GM11168 (cell line): ENCODE results near the gene PPP1R1C.

Experiments
- in situ Hi-C: fragments of 300-500 bp; cut with MboI; formaldehyde crosslinking; loops from one replicate; pipeline ENCODE4 v1.12.0; 2022; ENCODE audit warnings: low sequenced_read_pairs; ENCODE audit not compliant: unreplicated experiment

Gene PPP1R1C

DNA sequence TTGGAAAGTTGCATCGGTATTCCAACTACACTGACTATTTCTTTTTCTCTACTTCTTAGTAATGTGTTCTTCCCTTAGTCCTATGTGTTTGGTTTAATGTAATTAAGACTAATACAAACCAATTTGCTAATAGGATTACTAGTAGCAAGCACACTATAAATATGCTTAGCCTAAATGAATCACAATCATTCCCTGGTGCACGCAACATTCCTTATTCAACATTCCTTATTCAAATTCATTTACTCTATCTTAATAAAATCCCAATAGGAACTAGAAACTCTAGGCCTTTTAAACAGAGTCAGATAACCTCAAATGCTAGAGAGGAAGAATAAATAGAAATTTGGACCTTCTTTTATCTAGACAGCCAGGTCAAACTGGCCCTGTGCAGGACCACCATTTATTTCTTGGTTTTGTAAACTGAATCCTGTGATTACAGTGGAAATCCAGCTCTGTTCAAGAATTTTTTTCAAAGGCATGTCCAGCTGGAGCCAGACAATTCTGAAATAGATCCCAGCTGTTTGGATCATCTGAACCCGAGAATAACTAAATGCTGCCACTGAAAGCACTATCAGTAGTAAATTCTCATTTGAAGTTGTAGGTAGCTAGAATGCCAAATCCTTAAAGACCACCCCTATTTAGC, 103.1 kb downstream of the PPP1R1C start:
- in situ Hi-C loops = loop anchor here (25.0 kb wide), 1 partner anchor 326 kb away; no protein-coding TSS in a partner anchor

DNA sequence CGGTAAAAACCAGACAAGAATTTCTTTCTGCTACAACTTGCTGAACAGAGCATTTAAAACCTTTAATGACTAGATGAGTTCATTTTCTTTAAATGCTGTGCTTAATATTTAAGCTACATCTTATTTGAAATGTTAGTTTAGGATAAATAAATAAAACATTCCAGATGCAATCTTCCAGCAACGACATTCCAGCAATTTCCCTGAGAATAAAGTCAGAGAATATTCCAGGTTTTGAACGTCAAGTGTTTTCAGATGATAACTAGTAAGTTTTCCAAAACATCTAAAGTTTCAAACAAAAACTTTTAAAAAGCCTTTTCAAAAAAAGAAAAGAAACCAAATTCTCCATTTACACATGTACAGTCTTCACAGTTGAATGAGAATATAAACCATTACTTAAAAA, 104.8 kb downstream of the PPP1R1C start:
- in situ Hi-C loops = loop anchor here (25.0 kb wide), 1 partner anchor 328 kb away; no protein-coding TSS in a partner anchor

DNA sequence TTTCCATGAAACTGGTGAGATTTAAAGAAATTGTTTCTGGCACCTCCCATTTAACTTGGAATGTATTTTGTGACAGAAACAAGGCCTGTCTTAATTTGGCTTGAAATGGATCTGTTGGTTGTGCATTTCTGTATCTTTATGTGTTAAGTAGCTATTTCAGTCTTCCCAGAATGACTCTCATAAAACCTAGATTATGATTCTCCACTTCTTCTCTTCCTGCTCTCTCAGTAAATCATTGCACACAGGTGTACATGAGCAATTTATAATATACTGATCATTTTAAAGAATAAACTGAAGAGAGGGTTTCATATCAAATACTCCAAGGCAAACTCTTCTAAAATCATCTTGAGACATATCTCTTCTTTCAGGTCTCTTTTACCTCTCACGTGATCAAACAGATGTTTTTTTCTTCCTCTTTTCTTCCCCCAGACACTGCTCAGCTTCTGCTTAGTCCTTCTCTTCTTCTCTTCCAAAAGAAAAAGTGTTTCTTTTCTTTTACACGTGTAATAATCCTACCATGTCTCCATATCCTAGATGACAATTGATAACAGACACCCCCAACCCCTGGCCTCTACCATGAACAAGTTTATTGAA, 112.0 kb downstream of the PPP1R1C start:
- in situ Hi-C loops = loop anchor here (25.0 kb wide), 1 partner anchor 335 kb away; no protein-coding TSS in a partner anchor

DNA sequence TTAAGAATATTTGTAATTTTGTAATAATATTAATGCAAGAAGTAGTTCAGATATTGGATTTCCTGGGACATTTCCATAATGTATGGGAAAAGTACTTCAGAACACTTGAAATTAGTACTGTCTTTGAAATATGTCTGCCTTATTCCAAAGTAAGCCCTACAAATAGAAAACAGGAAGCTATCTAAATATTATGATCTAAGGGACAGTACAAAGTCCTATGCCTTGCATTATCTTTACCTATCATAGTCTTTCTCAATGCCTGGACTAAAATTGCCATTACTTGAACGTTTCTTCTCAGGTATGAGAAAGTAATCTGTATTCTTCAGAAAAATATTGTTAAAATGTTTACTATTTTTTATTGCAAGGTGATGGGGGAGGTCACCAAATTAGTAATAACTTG, 113.0 kb downstream of the PPP1R1C start:
- in situ Hi-C loops = loop anchor here (25.0 kb wide), 1 partner anchor 336 kb away; no protein-coding TSS in a partner anchor

DNA sequence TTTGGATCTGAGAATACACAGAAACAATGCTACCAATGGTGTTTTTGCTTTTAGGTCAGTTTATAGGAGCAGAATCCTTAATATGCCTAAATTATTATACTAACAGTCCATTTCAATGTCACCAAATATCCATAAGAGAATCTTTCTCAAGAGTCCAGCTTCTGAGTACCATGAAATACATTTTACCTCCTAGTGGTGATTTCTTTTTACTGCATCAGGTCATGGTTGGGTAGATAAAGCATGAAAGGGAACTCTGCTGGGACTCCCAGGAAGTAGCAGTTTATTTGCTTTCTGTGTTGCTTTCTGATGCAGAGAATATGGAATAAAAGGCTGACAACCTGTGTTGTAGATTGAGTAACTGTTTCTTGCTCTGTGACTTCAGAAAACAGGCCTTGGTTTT, 115.6 kb downstream of the PPP1R1C start:
- in situ Hi-C loops = no loop called here

DNA sequence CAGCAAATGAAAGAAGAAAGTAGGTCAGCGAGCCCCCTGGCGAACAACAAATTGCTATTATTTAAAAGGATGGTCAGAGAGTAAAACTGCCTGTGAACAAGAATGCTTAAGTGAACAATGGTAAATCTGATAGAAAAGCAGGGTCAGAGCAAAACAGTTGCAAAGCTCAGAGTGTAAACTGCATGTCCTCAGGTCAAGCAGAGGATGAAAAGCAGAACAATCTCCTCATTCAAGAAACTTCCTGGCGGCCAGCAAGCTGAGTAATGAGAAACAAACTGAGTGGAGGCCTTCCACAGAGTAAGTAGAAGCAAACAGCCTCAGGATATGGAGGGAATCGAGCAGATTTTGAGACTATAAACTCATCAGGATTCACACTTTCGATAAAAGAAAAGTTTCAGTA, 117.9 kb downstream of the PPP1R1C start:
- in situ Hi-C loops = no loop called here

DNA sequence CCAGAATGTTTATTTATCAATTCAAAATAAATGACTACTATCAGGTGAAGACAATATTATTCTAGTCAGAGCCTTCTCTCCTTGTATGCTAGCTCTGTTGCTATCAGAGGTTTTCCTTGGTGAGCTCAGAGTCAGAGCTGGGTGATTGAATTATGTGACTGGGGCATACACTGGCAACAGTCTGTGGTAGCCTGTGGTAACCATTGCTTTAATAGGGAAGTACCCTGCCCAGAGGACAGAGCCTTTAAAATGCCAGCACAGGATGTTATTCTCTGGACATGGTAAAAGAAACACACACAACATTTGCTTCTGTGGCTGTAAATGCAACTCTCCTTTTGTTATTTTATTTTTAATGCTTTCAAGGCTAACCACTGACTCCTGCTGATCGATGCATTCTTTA, 124.7 kb downstream of the PPP1R1C start:
- in situ Hi-C loops = no loop called here

DNA sequence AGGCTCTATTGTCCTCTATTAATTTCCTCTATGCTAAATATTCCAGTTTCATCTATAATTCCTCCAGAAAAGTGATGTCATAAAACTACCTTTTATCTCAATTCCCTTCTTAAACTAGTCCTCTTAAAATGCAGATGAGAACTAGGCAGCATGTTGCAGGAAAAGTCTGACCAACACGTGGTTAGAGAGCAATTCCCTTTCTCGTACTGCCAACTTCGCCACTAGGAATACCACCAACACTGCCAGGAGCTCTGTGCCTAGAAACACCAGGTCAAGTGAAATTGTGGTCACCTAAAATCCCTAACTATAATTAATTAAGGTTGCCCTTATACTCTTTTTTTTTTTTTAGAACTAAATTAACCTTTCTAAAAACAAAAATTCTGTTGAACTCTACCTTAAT, 127.7 kb downstream of the PPP1R1C start:
- in situ Hi-C loops = no loop called here

DNA sequence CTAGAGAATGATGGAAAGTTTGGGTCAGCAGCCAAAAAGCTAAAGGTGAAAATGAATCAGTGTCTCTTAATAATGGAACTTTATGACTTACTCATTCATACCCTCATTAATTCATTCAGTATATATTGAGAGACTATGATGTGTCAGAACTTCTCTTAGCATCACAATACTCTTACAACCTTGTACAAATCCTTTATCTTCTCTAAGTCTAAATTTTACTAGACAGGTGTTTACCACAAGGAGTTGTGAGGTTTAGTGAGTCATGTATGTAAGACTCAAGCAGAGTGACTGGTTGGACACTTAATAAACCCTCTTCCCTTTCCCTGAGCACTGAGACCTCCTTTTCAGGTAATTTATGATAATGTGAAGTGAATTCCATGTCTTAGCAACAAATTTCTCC, 129.6 kb downstream of the PPP1R1C start:
- in situ Hi-C loops = no loop called here

DNA sequence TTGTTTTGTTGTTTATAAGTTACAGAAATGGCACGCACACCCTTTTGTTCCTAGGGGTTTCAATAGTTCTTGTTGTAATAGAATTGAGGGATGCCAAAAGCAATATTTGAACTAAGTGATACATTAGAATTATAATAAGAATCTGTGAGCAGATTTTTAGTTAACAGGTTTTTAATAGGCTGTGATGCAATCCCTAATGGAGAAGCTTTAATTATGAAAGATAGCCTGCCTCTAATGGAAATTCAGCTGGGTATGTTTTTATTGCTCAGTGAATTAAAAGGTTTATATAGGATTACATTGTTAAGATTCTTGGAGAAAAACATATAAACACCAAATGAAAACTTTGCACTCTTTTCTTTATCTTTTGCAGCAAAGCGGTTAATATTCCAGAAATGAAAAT, 131.1 kb downstream of the PPP1R1C start:
- in situ Hi-C loops = no loop called here

DNA sequence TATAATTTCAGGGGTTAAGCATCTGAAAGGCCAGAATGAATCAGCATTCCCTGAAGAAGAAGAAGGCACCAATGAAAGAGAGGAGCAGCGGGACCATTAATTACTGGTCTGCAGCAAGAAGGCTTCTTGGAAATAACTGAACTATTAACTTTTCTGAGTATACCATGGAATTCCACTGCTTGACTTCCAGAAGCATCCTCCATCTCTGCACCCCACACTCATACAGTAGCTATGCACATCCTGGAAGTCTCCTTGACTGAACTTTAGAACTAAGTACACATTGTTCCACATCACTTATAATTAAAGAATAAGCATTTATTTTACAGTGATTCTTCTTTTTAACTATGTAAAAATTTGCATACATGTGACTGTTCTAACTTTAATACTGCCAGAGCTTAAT, 131.5 kb downstream of the PPP1R1C start:
- in situ Hi-C loops = no loop called here

DNA sequence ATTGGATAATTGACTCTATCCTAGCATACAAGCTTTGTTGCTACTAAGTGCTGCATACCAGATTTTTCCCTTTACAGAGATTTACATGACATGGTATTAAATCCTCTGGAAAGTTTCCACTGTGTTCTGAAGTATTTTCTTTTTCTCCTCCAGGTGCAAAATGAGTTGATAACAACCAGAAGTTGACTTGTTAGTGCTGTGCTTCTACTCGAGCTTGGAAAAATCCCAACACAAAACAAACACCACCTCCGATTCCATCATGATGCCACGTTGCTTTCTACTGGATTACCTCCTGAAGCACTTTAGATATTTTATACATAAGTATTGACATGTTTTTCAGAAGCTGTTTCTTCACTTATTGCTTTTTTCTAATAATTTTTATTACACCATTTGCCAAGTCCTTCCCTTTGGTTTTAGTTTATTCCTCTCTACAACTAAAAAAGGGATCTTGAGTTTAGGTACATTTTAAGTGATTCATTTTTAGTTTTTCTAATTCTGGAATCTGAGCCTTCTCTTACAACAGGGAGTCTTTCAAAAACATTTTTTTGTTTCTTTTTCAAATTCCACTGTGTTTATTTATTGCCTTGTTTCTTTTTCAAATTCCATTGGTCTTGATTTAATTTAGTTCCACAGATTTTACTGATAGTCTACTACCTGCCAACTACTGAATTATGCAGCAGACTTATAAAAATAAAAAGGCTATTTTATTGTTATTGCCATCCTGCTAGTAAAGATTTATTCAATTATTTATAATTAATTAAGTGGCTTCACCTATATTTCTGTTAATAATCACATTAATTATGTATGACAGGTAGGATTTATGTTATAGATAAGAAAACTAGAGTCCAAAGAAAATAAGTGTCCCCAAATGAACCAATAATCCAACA, 143.4 kb downstream of the PPP1R1C start:
- in situ Hi-C loops = no loop called here

DNA sequence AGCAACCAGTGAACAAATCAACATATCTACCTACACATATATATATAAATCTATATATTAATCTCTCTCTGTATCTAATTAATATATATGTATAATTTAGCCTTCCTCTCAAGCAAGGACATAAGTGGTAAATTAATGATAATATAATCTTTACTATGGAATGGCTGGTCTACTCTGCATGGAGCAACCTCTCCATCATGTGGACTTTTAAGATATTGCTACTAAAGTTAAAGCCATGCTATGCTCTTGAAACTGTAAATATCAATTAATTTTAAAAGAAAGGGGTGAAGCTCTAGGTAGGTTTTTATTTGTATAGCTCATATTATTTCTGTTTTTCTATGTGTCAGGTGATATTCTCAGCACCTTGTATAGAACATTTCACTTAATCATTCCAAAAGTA, 147.0 kb downstream of the PPP1R1C start:
- in situ Hi-C loops = no loop called here

DNA sequence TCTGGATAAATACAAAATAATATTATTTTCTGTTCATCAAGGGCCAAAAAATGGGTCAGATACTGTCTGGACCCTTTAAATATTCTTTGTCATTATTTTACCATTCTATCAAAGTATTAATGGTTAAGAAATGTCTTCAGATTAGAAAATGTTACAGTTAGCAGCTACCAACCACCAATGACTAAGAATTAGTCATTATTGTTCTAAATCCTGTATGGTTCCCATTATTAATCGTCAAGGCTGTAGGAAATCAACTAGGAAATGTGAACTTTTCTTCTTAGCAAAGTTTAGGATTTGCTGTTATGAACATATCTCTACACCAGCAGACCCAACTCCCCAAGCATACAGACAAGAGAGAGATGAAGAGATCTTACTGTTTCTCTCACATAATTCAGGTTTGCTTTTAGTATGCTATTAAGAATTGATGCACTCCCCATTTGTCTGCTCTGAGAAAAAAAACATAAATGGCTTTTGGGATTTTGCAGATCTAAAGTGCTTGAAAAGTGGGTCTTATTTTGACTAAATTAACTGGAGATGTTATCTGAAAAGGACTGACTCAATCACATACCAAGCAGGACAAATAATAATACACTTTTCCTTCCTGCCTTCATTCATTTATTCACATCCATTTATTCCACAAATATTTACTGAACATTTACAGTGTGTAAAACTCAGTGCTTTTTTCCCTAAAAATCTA, 147.7 kb downstream of the PPP1R1C start:
- in situ Hi-C loops = no loop called here

DNA sequence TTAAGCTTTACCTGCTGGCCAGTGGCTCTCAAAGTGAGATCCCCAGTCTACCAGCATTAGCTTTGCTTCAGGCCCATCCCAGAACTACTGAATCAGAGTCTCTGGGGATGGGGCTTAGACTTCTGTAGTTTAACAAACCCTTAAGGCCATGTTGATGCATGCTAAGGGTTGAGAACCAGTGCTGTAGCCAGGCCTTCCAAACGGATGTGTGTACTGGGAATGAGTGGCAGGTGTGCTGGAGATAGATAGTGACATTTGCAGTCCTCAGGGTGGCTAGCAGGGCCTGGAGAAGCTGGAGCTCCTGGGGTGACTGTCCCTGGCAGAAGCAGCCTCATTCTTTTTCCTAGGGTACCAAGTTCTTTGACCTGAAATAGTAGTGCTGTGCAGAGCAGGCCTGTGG, 148.5 kb downstream of the PPP1R1C start:
- in situ Hi-C loops = no loop called here

DNA sequence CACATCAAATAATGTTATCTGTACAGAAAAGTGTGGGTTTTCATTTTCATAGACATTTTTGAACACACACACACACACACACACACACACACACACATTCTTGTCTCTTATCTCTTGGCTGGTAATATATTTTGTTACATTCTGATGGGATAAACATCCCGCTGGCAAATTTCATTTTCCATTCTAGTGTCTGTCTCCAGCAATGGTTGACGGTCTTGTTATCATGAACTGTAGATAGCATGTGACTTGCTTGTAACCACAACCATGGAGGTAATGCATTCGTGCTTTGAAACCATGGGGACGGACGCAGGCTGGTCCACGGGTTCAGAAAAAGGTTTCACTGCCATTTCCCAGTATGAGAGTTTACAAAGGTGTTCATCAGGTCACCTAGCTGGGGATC, 156.4 kb downstream of the PPP1R1C start:
- in situ Hi-C loops = no loop called here

DNA sequence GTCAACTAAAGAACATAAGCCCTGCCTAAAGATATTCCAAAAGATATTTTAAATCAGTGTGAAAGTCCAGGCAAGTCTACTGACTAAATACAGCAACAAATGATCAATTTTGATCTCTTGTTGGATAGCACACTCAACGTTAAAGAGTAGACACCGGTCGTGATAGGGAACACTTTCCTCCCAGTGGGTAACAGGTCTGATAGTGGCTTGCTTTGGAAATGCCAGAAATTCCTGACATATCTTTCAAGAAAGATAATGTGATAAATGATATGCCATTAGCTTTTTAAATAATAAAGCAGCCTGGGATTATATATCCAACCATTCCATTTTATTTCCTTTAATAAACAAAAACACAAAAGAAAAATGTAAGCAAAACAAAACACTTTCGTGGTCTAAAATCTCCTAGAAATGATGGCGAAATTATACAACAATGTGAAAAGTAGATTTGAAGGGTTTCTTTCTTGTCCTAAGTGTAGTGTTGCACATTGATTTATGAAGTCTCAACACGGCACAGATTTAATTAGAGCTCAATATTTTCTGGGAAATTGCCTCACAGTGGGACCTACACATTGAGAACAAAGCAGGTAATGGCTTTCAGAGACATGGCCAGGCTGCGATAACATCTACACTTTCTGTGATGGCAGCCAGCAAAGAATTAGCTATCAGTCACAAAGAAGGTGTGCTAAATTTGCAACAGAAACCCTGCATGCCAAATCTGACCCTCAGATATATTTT, 158.6 kb downstream of the PPP1R1C start:
- in situ Hi-C loops = no loop called here

DNA sequence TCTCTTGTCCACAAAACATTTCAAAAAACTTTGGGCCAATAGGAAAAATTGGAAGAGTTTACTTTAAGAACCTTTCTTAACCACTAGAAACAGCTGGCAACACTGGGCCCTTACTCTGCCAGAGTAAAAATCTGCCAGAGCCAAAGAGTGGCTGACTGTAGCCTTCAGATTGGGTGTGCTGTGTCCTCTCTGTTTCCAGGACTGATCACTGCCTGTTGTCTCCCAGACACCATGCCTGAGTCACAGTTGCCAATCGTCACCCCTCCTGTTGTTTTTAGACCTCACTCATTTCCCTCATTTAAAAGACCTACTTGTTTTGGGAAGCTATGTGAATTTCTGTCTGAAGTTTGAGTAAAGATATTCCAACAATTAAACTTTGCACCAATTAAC, 159.1 kb downstream of the PPP1R1C start:
- in situ Hi-C loops = no loop called here

DNA sequence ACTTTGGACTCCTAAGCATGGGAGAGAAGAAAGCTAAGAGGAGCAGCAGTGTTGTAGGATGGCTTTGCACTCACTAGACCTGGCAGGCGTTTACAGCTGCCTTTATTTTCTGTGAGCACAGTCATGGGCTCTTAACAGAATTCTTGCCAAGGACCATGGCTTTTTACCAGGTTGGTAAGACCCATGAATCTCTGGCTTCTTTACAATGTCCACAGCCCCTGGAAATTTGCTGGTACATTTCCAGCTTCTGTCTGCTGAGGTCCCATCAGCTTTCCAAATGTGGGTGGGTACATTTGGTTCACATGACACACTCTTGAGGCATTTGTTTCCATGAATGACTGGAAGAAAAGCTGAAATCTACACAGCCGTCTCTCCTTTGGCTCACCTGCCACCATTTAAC, 162.7 kb downstream of the PPP1R1C start:
- in situ Hi-C loops = no loop called here

DNA sequence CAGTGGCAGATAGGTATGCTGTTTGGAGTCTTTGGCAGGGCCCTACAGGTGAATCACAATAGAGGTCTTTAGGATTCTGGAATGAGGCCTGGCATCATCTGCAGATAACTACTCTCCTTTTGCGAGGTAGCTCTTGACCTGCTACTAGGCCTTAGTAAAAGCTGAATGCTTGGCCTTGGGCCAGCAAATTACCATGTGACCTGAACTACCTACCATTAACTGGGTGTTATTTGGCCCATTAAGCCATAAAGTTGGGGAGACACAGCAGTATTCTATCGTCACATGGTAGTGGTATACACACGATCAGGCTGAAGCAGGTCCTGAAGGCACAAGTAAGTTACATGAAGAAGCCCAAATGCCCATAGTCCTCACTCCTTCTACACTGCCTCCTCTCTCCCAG, 178.2 kb downstream of the PPP1R1C start:
- in situ Hi-C loops = no loop called here
